ENCODE measurements around the gene ATG101.

- no peak for TF ChIP-seq POLR2AphosphoS5 (IDR thresholded peaks at IDR 0.05; ENCODE audit: low read depth, low read length)
- TF ChIP-seq FOXP2 (optimal IDR thresholded peaks at IDR 0.05; ENCODE audit: borderline replicate concordance, extremely low read depth, extremely low read length, insufficient read depth) = no peak
- no peak for TF ChIP-seq TAF1 (IDR thresholded peaks at IDR 0.05; ENCODE audit: borderline replicate concordance, insufficient read depth, low read length)
Observed at GRCh38 chr12:52027085-52027843, 42.5 kb upstream of the ATG101 start.
